IPS-15b (cell line): ENCODE measurements around the gene TMPRSS4.

Experiments used
- H3K27me3 ChIP-seq: one replicate; pipeline ENCODE4 v1.6.1; 2013; ENCODE audit warnings: low read length; ENCODE audit not compliant: control insufficient read depth, insufficient read depth
- H3K36me3 ChIP-seq: one replicate; pipeline ENCODE4 v1.6.1; 2013; ENCODE audit warnings: low read length; ENCODE audit not compliant: control insufficient read depth, insufficient read depth
- H3K4me1 ChIP-seq: one replicate; pipeline ENCODE4 v1.6.1; 2013; ENCODE audit warnings: mild to moderate bottlenecking, low read length; ENCODE audit not compliant: control insufficient read depth, insufficient read depth
- H3K4me3 ChIP-seq: one replicate; pipeline ENCODE4 v1.5.1; 2013; ENCODE audit warnings: low read depth, low read length
- H3K9ac ChIP-seq: one replicate; pipeline ENCODE4 v1.6.1; 2013; ENCODE audit warnings: low read depth, mild to moderate bottlenecking, low read length
- H3K9me3 ChIP-seq: one replicate; pipeline ENCODE4 v1.6.1; 2013; ENCODE audit warnings: mild to moderate bottlenecking, low read length; ENCODE audit not compliant: control insufficient read depth, insufficient read depth

The TMPRSS4 gene

DNA sequence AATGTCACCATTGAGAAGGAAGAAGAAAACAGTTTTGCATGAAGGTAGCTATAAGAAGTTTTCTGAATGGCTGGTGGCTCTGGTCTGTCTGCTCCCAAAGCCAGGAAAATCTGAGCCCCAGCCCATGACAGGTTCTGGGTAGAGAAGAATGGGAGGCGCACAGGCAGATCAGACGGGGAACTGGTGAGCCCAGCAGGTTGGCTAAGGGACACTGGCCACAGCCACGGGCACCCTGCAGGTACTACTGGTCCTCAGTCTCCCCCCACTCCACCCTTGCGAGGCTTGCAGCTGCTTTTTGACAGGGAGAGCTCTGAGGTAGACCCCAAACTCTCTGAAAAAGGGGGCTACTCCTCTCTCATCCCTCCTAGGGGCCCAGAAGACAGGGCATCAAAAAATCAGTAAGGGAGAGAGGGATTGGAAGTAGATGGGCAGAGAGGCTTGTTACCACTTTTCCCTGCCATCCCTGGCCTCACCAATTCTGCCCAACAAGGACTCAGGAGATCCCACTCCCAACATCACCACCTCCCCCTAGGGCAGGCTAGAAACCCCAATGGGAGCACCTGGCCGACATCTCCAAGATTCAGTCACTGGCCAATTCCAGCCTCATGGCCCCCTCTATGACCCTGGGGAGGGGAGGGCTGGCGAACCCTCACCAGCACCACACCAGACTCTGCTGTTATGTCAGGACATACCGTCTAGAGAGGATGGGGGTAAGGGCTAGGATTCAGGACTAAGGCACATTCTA lies 58.3 kb downstream of the TMPRSS4 start:
- Histone ChIP-seq H3K4me1 (no peaks in the 10 kb centered on the region), H3K27me3 (peaks cover 4% of the 10 kb centered on the region), H3K9ac (no peak overlapping the region), H3K36me3 (no peaks in the 10 kb centered on the region), H3K4me3 (no peak overlapping the region), H3K9me3 (no peaks in the 10 kb centered on the region)

DNA sequence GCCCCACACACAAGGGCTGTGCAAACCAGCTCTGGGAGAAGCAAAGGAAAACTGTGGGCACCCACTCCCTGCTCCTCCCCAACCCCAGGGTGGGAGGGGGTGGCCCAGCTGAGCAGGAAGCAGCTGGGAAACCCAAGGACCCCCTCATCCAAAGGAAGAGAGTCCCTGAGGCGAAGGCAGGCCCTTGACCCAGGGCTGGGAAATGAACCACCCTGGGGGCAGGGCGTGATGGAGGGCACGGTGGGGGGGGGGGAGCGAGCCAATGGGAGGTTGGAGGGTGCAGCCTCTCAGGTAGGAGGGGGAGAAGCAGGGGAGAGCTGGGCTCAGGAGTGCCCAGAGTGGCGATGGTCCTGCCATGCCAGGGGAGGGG lies 58.9 kb downstream of the TMPRSS4 start:
- Histone ChIP-seq H3K4me1 (no peaks in the 10 kb centered on the region), H3K9me3 (no peaks in the 10 kb centered on the region), H3K27me3 (peaks cover 4% of the 10 kb centered on the region), H3K36me3 (no peaks in the 10 kb centered on the region), H3K4me3 (no peak overlapping the region), H3K9ac (no peak overlapping the region)

DNA sequence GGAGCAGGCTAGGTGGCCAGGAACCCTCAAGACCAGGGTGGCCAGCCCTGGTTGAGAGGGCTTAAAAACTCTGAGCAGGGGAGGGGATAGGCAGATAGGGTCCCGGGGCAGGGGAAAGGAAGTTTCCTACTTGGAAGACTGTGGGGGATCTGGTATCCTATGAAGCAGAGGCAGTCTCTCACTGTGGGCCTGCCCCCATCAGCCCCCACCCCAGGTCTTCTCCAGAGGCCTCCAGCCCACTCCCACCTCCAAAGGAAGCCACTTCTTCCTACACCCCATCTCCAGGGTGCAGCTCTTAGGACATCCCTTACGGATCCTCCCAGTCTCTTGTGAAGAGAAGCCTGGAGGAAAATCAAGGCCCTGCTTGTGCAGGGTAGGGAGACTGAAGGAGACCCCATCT lies 59.5 kb downstream of the TMPRSS4 start:
- Histone ChIP-seq H3K27me3 (peaks cover 4% of the 10 kb centered on the region), H3K9ac (no peak overlapping the region), H3K4me1 (no peaks in the 10 kb centered on the region), H3K4me3 (no peak overlapping the region), H3K36me3 (no peaks in the 10 kb centered on the region), H3K9me3 (no peaks in the 10 kb centered on the region)

DNA sequence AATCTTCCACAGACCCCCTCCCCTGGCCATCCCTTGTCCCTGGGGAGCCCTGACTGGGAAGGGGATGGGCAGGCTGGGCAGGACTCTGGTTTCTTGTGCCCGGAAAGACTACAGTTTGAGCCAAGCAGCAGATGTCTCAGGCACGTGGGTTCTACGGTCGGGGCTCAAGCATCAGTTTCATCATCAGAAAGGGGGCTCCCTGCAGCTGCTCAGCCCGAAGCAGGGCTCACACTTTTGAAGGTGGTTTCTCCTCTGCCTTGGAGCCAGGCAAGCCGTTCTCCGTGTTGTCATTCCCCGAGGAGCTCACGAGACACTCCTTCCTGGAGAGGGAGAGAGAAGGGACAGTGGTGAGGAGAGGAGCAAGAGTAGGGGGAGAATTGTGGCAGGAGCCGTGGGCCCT lies 59.9 kb downstream of the TMPRSS4 start:
- Histone ChIP-seq H3K4me3 (no peak overlapping the region), H3K4me1 (no peaks in the 10 kb centered on the region), H3K27me3 (peaks cover 4% of the 10 kb centered on the region), H3K9ac (no peak overlapping the region), H3K36me3 (no peaks in the 10 kb centered on the region), H3K9me3 (no peaks in the 10 kb centered on the region)

DNA sequence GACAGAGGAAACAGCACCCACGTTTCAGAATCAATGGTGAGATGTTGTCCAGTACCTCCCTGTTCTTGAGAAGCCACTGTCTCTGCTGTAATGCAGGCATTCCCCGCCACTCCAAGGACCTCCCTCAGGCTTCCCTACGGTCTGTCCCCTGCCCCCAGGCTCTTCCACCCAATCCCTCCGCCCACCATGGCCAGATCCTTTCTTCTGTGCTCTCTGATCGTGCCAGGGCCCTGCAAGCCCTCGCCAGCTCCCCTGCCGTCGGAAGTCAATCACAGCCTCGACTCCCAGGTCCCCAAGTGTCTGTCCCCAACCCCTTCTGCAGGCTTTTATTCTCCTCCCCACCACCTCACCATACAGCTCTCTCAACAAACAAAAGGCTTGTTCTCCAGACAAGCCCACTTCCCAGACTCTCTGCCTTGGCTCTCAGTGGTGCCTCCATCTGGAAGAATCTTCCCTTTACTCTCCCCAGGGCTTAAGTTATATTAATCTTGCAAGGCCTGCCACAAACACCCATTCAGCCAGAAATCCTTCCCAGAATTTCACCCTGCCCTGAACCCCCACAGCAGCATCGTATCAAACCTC lies 62.1 kb downstream of the TMPRSS4 start:
- Histone ChIP-seq H3K4me1 (no peaks in the 10 kb centered on the region), H3K27me3 (peaks cover 25% of the 10 kb centered on the region), H3K9me3 (no peaks in the 10 kb centered on the region), H3K36me3 (no peaks in the 10 kb centered on the region), H3K9ac (no peak overlapping the region), H3K4me3 (no peak overlapping the region)

DNA sequence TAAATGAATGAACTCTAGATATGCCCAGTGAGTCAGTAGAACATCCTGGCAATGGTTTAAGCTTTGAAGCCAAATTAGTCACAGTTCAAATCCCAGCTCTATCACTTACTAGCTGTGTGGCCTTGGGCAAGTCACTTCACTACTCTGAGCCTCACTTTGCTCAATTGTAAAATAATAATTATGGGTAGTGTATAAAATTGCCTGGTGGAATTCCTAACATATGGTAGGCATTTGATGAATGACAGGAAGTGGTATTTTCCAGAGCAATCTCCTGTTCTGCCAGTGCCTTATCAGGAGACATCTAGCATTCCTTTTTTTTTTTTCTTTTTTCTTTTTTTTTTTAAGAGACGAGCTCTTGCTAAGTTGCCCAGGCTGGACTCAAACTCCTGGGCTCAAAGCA lies 62.7 kb downstream of the TMPRSS4 start:
- Histone ChIP-seq H3K4me3 (no peak overlapping the region), H3K27me3 (peaks cover 32% of the 10 kb centered on the region), H3K9me3 (no peaks in the 10 kb centered on the region), H3K4me1 (no peaks in the 10 kb centered on the region), H3K9ac (no peak overlapping the region), H3K36me3 (no peaks in the 10 kb centered on the region)

DNA sequence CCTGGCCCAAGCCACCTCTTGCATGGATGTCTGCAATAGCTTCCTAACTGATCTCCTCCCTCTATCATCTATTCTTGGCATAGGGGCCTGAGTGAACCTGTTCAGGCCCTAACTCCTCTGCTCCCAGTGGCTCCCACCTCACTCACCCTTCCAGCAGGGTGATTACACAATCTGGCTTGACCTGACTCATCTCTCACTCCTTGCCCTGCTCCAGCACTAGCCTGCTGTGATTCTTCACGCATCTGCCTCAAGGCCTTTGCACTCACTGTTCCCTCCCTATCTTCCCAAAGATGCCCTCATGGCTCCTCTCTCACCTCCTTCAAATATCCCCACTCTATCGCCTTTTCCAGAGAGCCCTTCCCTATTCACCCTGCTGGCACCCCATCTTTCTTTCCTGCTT lies 65.2 kb downstream of the TMPRSS4 start:
- Histone ChIP-seq H3K36me3 (no peaks in the 10 kb centered on the region), H3K9ac (no peak overlapping the region), H3K4me1 (peaks cover 4% of the 10 kb centered on the region), H3K27me3 (peaks cover 47% of the 10 kb centered on the region), H3K9me3 (no peaks in the 10 kb centered on the region), H3K4me3 (no peak overlapping the region)

DNA sequence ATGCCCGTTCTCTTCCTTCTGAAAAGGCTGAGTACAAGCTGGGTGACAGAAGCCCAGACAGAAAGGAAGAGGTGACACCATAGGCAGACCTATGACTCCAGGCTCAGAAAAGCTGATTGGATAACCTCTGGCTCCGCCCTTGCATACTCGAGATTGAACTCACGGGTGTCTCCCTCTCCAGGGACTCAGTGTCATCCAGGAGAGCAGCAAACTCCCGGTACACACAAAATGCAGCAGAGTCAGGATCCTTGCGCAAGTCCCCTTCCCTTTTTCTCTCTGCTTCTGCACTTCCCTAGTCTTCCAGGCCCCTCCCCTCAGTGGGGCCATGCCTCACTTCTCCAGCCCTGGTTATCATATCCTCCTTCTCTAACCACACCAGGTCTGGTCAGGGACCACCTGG lies 65.9 kb downstream of the TMPRSS4 start:
- Histone ChIP-seq H3K9ac (no peak overlapping the region), H3K4me1 (peaks cover 11% of the 10 kb centered on the region), H3K27me3 (peaks cover 54% of the 10 kb centered on the region), H3K9me3 (no peaks in the 10 kb centered on the region), H3K4me3 (no peak overlapping the region), H3K36me3 (no peaks in the 10 kb centered on the region)

DNA sequence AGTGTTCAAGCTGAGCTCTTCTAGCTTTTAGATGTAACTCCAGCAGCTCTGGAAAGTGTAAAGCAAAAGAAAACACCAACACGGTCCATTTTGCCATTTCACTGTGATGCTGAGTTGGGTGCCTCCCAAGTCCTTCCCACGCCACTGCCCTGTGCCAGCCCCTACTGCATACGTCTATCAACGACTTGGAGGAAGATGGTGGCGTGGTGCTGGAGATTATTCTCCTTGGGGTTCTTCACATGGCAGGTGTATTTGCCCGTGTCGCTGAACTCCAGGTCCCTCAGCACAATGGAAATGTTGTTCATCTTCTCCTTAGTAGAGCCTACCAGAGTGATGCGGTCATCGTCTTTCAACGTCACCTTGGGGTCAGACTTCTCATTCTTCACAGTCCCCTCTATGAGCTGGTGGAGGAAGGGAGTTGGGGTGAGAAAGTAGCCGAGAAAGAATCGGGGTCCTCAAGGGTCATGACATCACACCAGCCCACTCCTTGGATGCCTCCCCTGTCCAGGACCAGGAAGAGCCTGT lies 66.8 kb downstream of the TMPRSS4 start:
- Histone ChIP-seq H3K4me1 (peaks cover 12% of the 10 kb centered on the region), H3K4me3 (no peak overlapping the region), H3K9ac (no peak overlapping the region), H3K27me3 (peaks cover 60% of the 10 kb centered on the region), H3K9me3 (no peaks in the 10 kb centered on the region), H3K36me3 (no peaks in the 10 kb centered on the region)

DNA sequence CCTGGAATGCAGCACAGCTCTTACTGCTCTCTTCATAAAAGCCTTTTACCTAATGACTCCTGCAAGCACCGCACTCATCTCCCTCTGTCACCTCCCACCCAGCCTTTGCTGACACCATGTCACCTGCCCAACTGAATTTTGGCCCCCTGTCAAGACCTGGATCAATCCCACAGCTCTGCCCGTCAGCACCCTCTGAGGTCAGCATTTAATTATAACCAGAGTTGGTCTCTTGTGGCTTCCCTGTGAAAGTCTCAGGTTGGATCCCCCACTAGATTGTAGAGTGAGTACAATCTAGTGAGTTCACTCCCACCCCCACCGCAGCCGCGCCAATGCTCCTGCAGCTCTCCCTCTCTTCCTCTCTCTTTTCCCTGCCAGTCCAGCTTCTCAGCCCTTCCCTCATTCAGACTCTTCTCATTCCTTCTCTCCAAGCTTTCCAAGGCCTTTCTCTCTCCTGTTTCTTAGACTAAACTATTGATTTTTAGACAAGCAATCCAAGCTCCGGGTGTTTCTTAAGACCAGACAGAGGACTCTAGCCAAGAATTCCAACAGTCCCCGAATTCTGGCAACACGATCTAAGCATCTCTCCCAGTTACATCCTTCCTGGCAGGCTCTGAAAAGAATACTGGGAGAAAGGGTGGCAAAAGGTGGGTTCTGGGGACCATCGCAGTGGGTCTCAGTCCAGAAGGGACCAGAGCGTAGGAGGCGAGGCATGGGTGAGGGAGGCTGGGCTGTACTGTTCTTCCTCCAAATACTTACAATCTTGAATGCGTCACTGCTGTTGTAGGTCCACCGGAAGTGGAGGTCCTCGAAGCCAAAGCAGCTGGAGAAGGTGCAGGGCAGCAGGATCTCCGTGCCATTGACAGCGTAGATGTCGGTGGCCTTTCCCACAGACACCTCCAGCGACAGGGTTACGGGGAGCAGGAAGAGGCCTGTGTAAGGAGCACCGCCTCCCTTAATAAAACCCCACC lies 67.7 kb downstream of the TMPRSS4 start:
- Histone ChIP-seq H3K36me3 (no peaks in the 10 kb centered on the region), H3K9me3 (no peaks in the 10 kb centered on the region), H3K9ac (no peak overlapping the region), H3K27me3 (peaks cover 68% of the 10 kb centered on the region), H3K4me3 (no peak overlapping the region), H3K4me1 (peaks cover 12% of the 10 kb centered on the region)

DNA sequence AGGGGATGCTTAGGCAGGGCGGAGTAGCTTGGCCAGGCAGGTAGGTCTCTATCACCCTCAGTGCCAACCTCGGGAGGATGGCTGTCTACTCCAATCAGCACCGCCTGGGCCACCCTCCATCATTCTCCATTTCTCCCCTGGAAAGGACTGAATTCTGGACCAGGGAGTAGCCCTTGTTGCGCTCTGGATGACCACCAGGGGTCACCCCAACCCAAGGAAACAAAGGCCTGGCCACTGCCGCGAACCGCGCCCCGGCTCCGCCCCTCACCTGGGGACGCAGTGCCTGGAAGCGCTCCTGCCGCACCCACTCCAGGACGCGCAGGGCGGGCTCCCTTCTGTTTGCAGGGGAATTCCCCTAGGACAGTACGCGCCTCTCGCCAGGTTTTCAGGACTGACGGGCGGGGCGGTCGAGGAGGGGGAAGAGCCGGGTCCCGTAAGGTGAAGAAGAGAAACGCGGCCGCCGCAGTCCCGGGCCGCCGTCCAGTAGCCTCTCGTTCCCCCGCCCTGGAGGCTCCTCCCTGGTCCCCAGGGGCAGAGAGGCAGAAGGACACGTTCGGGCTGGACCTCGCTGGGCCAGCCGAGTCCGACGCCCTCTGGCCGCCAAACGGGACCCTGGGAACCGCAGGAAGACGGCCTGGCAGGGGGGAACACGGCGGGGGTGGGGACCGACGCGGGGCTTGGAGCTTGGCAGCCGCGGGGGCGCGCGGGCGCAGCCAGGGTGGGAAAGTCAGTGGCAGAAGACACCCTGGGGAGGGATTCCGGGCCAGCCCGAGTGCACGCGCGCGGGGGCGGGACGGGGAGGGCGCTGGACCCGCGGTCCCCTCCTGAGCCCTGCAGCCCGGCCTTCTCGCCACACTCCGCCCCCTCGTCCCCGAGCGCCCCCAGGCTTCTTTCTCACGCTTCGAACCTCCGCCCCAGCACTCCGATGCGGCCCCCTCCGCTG lies 68.7 kb downstream of the TMPRSS4 start:
- Histone ChIP-seq H3K4me1 (peaks cover 12% of the 10 kb centered on the region), H3K9me3 (no peaks in the 10 kb centered on the region), H3K27me3 (peaks cover 78% of the 10 kb centered on the region), H3K36me3 (no peaks in the 10 kb centered on the region), H3K9ac (no peak overlapping the region), H3K4me3 (peak overlapping the region; percentile 59)
